Stimulated activated CD4-positive, alpha-beta T cell treated with anti-CD3 and anti-CD28 coated beads, Interleukin-1b, Interleukin-23, amount 100 ng/mL, for 4 hours (primary cell): ENCODE results near the gene PRM1.
"Not testable (repeated sequence)": the region's sequence is repeated elsewhere in the genome, so short reads cannot be mapped to it uniquely, and the experiment has no call there.

ENCODE experiments used
- DNase-seq, 2 donors: peaks; one replicate each; pipeline ENCODE4 v3.0.0-alpha.2; 2020; ENCODE audit warnings: low read depth in 2 of 2

PRM1 gene

DNA sequence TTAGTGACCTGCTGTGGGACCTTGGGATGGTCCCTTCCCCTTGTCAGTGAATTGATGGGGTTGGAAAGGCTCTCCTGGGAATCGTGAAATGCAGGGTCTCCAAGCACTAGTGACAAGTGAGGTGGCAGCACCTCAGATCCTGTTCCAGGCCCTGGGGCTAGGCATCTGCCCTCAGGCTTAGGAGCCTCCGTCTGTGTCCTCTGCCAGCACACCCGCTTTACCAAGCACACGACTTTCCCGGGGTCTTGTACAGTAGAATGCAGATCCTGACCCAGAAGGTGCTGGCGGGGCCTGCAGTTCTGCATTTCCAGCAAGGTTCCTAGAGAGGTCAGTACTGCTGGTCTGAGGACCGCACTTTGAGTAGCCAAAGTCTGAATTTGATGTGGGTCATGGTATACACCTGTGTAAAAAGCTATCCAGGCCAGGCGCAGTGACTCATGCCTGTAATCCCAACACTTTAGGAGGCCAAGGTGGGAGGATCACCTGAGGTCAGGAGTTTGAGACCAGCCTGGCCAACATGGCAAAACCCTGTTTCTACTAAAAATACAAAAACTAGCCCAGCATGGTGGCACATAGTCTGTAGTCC, 33.3 kb upstream of the PRM1 start:
- no peak for DNase-seq

DNA sequence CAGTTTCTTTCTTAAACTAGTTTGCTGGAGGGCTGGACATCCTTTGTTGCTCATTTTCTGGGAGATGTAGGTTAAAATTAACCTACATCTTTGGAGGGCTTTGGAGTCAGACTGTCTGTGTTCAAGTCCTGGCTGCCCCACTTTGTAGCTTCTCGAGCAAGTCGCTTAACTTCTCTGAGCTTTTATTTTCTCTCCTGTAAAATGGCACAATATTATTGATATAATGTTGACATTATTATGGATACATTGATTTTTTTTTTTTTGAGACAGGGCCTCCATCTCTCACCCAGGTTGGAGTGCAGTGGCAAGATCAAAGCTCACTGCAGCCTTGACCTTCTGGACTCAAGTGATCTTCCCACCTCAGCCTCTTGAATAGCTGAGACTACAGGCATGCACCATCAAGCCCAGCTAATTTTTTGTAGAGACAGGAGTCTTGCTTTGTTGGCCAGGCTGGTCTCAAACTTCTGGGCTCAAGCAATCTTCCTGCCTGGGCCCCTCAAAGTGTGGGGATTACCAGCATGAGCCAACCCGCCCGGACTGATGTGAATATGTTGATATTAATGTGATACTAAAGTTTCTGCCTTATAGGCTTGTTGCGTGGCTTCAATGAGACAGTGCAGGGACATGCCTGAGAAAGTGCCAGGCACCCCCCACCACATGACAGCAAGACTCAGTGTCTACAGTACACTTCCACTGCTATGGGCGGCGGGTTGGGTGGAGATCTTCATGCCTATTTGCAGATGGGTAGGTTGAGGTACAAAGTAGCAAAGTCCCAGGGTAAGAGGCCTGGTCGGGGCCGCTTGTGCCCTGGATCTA, 32.6 kb upstream of the PRM1 start:
- no peak for DNase-seq

DNA sequence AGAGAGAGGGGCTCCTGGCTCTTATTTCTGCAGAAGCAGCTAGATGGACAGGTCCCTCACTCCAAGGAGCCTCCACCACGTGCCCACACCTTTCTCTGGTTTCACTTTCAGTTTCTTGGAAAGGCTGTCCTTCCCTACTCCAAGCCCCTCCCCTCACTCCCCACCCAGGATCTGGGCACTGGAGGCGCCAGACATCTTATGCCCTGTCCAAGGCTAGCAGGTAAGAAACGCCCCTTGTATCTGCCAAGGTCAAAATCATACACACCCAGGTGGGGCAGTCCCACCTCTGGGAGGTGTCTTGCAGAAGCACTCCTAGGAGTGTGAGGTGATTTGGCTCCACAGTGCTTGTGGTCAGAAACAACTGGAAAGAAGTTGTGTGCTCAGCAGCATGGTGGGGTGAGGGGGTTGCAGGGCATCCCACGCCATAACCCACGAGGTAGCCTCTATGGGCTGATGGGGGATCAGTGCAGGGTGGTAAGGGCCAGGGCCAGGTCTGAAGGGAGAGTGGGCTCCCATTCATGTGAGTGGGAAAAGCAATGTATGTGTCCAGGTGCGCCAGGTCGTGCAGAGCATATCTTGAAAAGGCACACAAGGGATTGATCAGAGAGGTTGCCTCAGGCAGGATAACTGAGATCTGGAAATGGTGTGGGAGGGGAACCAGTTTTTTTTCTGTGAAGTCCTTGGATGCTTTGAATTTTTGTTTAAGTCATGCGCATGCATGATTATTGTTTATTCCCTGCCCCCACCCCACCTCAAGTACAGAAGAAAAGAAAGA, 31.8 kb upstream of the PRM1 start:
- no peak for DNase-seq

DNA sequence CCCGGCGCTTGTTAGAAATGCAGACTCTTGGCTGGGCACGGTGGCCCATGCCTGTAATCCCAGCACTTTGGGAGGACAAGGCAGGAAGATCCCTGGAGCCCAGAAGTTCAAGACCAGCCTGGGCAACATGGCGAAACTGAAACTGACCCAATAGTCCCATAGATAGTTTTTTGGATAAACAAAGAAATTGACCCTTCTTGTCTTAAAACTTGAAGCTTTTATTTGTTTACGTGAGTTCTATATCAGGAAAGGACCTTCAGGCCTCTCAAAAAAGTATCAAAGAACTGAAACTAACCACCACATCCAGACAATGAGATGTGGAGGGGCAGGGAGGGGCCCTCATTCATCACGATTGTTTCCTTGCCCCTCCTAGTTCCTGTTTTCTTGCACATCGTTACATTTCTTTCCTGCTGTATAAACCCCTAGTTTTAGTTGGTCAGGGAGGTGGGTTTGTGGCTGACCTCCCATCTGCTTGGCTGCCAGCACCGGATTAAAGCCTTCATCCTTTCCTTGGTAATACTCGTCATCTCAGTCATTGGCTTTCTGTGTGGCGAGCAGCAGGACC, 29.9 kb upstream of the PRM1 start:
- no peak for DNase-seq

DNA sequence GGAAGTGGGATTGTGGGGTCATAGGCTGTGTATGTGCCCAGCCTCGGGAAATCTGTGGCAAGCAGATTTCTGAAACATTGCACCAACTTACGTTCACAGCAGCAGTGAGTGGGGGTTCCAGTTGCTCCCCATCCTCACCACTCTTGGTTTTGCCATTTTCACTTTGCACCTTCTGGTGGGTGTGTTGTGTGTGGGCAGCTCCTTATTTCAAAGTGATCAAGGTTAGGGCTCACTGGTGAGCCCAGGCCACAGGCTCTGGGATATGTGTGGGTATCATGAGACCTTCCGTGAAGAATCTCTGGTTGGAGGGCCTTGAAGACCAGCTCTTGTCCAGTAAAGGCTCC, 29.5 kb upstream of the PRM1 start:
- no peak for DNase-seq

DNA sequence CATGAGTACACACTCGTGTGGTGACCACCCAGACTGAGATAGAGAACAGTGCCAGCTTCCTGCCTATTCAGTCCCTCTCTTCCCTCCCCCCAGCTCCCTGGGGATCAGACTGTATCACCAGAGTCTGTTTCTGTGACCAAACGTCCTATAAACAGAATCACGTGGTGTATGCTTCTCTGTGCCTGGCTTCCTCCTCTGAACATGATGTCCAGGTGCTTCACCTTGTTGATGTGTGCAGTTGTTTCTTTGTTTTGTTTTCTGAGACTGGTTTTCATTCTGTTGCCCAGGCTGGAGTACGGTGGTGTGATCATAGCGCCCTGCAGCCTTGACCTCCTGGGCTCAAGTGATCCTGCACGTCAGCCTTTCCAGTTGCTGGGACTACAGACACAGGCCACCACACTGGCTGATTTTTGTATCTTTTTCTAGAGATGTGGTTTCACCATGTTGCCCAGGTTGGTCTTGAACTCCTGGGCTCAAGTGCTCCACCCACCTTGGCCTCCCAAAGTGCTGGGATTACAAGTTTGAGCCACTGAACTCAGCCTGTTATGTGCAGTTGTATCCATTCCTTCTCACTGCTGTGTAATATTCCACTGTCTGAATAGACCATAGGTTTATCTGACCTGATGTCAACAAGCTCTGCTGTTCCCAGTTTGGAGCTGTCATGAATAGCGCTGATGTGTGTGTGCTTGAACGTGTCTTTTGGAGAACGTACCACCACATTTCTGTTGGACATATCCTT, 28.9 kb upstream of the PRM1 start:
- no peak for DNase-seq

DNA sequence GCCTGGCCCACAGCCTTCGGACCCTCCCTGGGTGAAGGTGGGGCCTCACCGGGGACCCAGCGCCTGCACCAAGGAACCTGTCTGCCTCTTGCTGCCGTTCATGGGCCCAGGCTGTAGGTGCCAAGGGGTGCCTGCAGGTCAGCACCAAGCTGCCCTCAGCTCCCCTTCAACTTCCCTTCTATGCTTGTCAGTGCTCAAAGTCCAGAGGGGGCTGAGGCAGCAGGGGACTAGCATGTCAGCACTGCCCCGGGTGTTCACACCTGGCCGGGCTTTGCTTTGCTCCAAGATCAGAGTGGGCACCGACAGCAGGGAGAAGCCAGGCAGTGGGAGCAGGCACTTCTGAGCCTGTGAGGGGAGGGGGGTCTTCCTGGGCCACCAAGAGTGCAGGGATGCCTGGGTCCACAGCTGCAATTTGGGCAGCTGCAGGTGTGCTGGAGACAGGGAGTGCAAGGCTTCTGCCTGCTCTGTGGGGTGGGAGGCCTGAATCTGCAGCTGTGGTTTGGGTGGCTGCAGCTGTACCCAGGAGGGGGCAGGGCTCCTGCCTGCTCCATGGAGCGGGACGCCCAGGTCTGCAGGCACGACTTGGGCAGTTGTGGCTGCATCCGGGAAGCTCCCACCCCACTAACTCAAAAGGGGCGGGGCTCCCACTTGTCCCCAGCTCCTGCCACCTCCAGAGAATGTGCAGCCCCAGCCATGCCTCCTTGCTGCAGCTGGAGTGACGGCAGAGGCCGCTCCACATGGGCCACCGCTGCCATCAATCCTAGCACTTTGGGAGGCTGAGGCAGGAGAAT, 27.6 kb upstream of the PRM1 start:
- DNase-seq = no peak

DNA sequence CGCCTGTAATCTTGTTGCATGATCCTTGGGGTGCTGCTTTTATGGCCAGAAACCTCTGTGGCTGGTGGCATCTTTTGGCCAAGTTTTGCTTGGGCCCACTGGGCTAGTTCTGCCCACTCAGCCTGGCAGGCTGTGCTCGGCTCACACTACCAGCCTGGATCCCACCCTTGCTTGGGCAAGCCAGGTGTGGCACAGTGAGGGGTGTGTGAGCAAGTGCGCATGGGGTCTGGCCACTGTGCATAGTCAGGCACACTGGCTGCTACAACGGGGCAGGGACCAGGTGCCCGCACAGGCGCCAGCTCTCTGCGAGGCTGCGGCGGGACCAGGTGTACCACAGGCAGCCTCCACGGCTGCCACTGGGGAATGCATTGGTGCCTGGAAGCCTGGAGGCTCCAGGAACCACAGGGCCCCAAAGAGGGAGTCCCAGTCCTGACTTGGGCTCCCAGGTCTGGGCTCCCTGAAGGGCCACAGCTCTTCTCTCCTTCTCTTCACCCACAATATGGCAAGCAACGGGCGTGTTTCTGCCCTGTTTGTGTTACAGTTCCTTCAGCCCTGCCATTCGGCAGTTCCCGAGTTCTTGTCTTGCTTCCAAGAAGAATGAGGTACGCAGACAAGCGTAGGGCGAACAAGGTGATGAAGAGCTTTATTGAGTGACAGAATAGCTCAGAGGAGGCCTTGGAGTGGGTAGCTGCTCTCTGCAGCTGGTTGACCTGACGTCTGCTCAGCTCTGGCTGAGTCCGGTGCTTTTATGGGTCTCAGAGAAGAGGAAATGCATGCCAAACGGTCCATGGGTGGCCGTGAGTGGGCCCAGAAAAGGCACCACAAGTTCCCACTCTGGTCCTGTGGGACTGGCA, 26.7 kb upstream of the PRM1 start:
- DNase-seq = no peak

DNA sequence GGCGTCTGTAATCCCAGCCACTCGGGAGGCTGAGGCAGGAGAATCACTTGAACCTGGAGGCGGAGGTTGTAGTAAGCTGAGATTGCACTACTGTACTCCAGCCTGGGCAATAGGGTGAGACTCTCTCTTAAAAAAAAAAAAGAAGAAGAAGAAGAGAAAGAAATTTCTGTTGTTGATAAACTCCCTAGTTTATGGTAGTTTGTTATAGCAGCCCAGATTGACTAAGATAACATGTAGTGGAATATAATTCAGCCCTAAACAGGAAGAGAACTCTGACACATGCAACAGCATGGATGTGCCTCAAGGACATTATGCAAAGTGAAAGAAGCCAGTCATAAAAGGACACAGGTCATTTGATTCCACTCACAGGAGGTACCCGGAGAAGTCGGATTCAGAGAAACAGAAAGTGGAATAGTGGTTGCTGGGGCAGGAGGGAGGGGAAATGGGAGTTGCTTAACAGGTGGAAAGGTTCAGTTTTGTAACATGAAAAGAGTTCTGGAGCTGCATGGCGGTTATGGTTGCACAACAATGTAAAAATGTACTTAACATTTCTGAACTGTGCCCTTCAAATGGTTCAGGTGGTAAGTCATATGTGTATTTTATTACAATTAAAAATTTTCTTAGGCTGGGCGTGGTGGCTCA, 26.0 kb upstream of the PRM1 start:
- no peak for DNase-seq

DNA sequence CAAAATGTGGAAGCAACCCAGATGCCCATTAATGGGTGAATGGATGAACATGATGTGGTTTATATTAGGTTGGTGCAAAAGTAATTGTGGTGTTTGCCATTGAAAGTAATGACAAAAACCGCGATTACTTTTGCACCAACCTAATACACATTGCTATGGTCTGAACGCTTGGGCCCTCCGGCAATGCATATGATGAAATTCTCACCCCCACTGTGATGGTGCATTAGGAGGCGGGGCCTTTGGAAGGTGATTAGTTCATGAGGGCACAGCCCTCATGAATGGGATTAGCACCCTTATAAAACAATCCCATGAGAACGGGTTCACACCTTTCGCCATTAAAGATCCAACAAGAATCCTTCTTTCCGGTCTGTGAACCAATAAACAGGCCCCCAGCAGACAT, 25.3 kb upstream of the PRM1 start:
- no peak for DNase-seq

DNA sequence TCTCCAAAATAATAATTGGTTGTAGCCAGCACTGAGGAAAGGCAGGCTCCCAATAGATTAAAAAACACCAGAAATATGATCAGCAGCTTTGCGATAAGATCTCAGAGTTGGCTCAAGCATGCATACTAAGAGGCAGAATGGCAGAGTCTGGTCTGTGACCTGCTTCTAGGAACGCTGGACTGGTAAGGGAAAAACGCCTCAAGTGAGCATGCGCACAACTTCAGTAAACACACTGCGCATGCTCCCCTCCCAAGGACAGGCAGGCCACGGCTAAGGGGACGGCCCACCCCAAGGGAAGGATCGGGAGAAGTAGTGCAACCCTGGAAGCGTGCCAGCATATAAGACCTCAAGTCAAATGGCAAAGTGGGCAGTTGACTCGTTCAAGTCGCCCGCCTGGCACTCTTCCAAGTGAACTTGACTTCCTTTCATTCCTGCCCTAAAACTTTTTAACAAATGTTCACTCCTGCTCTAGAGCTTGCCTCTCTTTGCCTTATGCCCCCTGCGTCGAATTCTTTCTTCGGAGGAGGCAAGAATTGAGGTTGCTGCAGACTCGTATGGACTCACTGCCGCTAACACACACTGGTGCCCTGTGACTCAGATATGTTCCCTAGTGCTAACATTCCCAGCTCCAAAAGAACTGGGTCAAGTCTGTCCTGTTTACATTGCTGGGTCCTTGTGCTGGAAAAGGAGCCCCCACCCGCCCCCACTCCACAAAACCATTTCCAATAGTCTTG, 22.4 kb upstream of the PRM1 start:
- no peak for DNase-seq

DNA sequence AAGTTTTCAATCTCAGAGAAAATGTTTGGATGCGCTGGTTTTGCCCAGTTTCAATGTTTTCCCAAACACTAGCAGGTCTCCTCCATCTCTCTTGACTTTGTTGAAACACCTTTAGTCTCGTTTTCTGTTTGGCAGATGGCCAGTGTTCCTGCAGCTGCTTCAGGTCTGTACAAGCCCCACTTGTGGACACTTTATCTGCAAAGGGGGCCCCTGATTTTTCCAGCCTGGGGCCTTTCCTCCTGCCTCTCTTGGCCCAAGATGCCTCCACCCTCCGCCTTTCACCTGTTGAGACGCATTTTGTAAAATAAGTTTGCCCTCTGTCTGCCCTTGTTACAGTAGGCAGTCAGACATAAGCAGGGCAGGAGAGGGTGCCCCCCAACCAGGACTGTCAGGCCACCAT, 21.8 kb upstream of the PRM1 start:
- no peak for DNase-seq

DNA sequence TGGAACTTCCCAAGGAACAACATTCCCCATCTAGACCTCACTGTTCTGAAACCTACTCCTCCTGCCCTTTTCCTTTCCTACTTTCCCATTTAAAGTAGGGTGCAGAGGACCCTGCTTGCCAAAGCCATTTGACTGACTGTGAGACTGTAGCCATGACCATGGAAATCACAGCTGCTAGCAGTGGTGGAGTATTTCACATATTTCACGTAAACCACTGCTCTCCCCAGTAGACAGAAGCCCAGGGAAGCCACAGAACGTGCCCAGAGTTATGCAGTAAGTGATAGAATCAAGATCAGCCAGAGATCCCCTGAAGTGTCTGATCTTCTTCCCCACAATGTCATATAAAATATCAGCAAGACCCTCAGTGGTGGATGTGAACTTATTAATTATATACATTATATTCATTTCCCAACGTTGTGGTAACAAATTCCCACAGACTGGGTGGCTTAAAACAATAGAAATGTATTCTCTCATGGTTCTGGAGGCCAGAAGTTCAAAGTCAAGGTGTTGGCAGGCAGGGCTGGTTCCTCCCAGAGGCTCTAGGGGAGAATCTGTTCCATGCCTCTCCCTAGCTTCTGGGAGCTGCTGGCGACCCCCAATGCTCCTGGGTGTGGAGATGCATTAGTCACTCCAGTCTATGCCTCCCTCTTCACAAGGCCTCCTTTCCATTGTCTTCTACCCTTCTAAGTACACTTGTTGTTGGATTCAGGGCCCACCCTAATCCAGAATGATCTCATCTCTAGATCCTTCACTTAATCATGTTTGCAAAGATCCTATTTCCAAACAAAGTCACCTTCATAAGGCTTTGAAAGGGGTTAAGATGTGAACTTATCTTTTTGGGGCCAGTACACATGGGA, 20.7 kb upstream of the PRM1 start:
- no peak for DNase-seq

DNA sequence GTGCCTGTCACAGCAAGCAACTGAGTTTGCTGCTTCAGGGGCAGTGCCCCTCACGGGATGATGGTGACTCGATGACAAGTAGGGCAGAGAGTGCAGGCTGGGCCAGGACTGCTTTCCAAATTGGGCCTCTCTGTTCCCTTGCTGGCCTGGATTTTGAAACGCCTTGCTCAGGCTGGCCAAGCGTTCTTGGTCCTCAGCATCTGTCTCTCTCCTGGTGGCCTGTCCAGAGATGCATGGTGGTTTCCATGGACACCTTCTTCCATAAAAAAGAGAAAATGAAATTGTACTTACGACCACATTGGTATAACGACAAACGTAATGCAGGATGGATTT, 19.4 kb upstream of the PRM1 start:
- DNase-seq = no peak

DNA sequence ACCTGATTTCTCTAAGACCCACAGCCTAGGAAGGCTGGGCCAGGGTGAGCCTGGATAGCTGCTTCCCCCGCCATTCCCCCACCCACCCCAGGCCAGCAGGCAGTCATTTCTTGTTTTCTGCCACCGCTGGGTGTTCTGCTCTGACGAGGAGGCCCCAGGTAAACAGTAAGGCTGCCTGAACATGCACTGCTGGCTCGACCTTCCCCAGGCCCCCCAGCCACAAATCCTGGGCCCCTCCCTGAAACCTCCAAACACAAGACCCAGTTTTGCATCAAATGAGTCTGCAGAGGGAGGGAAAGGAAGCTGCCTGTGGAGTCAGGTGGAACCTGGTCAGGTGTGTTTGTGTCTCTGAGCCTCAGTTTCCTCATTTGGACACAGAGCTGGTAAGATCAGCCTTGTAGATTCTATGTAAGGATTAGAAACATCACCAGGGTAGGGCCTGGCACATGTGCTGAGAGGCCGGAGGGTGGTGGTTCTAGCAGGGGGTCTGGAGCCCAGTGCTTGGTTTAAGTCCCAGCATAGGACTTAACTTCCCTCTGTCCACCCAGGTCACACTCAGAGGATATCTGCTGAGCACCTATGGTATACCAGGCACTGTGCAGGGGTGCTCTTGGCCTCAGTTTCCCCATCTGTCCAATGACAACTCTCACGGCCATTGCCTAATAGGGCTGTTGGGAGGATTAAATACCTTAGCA, 18.9 kb upstream of the PRM1 start:
- DNase-seq = no peak

DNA sequence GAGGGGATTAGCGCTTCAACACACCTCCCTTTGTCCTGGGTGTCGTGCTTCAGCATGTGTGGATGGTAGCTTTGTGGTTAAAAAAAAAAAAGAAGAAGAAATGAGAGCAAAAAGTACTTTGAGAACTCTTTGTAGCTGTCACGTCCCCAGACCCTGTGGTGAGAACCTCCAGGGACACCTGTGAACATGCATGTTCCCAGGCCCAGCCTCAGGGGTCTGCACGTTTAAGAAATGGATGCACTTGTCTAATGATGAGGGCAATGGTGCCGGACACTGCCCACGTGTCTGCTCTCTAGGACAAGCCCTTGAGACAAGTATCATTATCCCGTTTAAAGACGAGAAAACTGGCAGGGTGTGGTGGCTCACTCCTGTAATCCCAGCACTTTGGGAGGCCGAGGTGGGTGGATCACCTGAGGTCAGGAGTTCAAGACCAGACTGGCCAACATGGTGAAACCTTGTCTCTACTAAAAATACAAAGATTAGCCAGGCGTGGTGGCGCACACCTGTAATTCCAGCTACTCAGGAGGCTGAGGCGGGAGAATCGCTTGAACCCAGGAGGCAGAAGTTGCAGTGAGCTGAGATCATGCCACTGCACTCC, 17.9 kb upstream of the PRM1 start:
- not testable (repeated sequence) for DNase-seq
